Measurements from ENCODE around the gene SEPTIN10. TPM values are rescaled to one million over a fixed set of nuclear protein-coding genes. Genes with fewer than 3 reads are reported as not detected.

SEPTIN10 gene
- total and polyA plus RNA-seq, 2 of the 8 experiments (the other 6 are each of a cell fraction or from before 2014, with no cell fraction given): 23.7 to 101 TPM

DNA sequence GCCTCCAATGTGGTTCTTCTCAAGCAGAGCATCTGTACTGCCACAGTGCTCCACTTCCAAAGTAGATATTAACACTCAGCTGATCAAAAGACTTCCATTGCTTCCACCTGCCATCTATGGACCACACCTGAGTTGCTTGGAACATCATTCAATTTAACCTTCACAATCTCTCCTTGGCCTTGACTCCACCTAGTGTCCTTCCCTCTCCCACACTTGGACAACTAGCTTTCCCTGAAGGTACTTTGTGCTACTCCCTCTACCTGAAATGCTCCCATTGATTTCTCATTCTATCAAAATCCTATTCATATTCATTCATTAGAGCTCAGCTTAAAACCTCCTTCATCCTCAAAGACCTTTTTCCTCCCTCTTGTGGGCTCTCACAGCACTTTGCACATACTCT, 49.1 kb upstream of the SEPTIN10 start (continued):
- TF ChIP-seq FOSL1 (IDR thresholded peaks at IDR 0.05; ENCODE audit: insufficient read depth, low read depth, low read length) (no peak), NANOG (IDR thresholded peaks at IDR 0.05; ENCODE audit: insufficient read depth, low read depth, low read length, poor library complexity, severe bottlenecking) (no peak), HDAC6 (IDR thresholded peaks at IDR 0.05; ENCODE audit: low read depth, low read length) (no peak), ASH2L (IDR thresholded peaks at IDR 0.05; ENCODE audit: low read length) (no peak)
- TF ChIP-seq, protein P1, sequence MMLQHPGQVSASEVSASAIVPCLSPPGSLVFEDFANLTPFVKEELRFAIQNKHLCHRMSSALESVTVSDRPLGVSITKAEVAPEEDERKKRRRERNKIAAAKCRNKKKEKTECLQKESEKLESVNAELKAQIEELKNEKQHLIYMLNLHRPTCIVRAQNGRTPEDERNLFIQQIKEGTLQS (IDR thresholded peaks at IDR 0.05; ENCODE audit: insufficient read depth, low read depth, low read length): no peak

Data from H1 (cell line).